ENCODE data around the gene TPM1. TPM values are rescaled to one million over a fixed set of nuclear protein-coding genes. Genes with fewer than 3 reads are reported as not detected.

The TPM1 gene
- total and polyA plus RNA-seq, 3 donors from 2014 or later = 126 to 135 (median 126) TPM

DNA sequence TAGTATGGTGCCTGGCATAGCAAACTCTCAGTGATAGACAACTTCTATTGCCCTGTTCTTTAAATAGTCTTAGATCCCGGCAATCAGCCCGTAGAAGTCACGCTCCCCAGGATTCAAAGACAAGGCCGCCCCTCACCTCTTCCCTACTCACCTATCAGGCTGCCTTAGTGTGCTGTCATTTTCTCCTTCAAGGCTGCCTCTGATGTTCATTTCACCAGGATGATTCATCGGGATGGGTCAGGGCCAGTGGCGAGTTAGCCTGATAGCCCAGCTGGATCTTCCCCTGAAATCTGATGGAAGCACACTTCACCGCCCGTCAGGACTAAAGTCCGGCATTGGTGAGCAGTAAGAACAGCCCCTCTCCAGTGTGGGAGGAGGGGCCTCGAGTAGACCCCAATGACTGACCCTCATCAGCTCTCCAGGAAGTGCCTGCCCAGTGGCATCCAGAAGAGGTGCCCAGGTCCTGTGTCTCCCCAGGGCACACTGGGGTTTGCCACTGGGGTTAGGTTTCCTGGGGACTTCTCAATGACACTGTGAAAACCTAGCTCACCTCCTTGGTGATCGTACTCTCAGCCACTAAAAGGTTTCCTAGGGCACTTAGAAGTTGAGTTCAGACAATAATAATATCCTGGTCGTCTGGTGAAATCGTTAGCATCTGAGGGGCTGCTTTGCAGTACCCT is 37.5 kb downstream of the TPM1 start:
- Histone ChIP-seq H3K4me1 (peaks cover 17% of the 10 kb centered on the region), H3K27ac (no peak overlapping the region), H3K9me3 (no peaks in the 10 kb centered on the region), H3K27me3 (no peaks in the 10 kb centered on the region), H3K4me3 (no peak overlapping the region), H3K36me3 (ENCODE audit: low read depth, missing control alignments) (no peaks in the 10 kb centered on the region)
- no peak for DNase-seq
- 87 to 90% methylated on average over 13 of the region's 13 CpGs for WGBS, 2 donors
- intact Hi-C loops (cut with DNase I; ENCODE audit: low total_unique reads) = no loop called here
- no peak for TF ChIP-seq POLR2A (IDR thresholded peaks at IDR 0.05)
- TF ChIP-seq, protein P1, sequence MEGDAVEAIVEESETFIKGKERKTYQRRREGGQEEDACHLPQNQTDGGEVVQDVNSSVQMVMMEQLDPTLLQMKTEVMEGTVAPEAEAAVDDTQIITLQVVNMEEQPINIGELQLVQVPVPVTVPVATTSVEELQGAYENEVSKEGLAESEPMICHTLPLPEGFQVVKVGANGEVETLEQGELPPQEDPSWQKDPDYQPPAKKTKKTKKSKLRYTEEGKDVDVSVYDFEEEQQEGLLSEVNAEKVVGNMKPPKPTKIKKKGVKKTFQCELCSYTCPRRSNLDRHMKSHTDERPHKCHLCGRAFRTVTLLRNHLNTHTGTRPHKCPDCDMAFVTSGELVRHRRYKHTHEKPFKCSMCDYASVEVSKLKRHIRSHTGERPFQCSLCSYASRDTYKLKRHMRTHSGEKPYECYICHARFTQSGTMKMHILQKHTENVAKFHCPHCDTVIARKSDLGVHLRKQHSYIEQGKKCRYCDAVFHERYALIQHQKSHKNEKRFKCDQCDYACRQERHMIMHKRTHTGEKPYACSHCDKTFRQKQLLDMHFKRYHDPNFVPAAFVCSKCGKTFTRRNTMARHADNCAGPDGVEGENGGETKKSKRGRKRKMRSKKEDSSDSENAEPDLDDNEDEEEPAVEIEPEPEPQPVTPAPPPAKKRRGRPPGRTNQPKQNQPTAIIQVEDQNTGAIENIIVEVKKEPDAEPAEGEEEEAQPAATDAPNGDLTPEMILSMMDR (IDR thresholded peaks at IDR 0.05) = no peak

DNA sequence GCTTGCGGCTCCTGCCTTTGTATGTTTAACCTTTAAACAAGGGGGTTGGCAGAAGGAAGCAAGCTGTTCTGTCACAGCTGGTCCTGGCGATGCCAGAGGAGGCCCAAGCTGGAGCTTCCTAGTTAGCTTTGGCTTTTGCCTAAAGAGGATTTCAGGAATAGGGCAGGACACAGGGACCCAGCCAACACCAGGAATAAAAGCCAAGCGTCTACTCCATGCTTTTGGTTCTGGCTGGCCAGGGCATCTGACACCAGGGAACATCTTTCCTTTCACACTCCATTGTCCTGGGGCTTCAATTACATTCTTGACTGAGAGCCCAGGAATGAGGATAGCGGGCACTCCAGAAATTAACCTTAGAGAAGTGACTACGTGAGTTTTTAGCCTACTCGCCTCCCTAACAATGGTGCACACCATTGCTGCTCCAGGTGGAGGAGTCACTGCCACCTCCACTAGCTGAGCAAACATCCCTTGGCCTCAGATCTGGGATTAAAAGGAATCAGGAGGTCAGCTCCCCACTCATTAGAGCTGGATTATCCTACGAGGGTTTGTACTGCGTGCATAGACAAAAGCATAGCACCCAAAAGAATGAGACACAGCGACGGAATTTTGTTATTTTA is 38.2 kb downstream of the TPM1 start:
- TF ChIP-seq, protein P1 (IDR thresholded peaks at IDR 0.05) = no peak
- no peak for TF ChIP-seq POLR2A (IDR thresholded peaks at IDR 0.05)
- intact Hi-C loops (cut with DNase I; ENCODE audit: low total_unique reads) = no loop called here

DNA sequence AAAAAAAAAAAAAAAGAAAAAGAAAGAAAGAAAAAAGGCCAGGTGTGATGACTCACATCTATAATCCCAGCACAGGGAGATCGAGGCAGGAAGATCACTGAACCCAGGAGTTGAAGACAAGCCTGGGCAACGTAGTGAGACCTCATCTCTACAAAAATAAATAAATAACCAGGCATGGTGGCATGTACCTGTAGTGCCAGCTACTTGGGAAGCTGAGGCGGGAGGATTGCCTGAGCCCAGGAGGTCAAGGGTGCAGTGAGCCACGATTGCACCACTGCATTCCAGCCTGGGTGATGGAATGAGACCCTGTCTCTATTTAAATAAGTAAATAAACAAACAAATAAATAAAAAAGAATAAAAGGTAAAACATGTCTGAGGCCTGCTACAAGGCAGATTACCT is 39.8 kb downstream of the TPM1 start:
- no peaks in the 10 kb centered on the region for H3K27me3 ChIP-seq
- DNase-seq = no peak
- intact Hi-C loops (cut with DNase I; ENCODE audit: low total_unique reads) = no loop called here
- H3K9me3 ChIP-seq = no peaks in the 10 kb centered on the region
- WGBS, 2 donors = 87 to 88% methylated on average over 4 of the region's 4 CpGs
- no peaks in the 10 kb centered on the region for H3K4me1 ChIP-seq
- TF ChIP-seq, protein P1 (IDR thresholded peaks at IDR 0.05) = no peak
- TF ChIP-seq POLR2A (IDR thresholded peaks at IDR 0.05) = no peak
- H3K4me3 ChIP-seq = no peak overlapping the region
- H3K27ac ChIP-seq = no peak overlapping the region
- no peaks in the 10 kb centered on the region for H3K36me3 ChIP-seq (ENCODE audit: low read depth, missing control alignments)

More for the DNA sequence above, 38.2 kb downstream of the TPM1 start:
- no peak for DNase-seq
- H3K4me1 ChIP-seq = peaks cover 10% of the 10 kb centered on the region
- no peaks in the 10 kb centered on the region for H3K9me3 ChIP-seq
- no peak overlapping the region for H3K27ac ChIP-seq
- H3K36me3 ChIP-seq (ENCODE audit: low read depth, missing control alignments) = no peaks in the 10 kb centered on the region
- H3K4me3 ChIP-seq = no peak overlapping the region
- H3K27me3 ChIP-seq = no peaks in the 10 kb centered on the region
- 80 to 86% methylated on average over 10 of the region's 10 CpGs for WGBS, 2 donors

DNA sequence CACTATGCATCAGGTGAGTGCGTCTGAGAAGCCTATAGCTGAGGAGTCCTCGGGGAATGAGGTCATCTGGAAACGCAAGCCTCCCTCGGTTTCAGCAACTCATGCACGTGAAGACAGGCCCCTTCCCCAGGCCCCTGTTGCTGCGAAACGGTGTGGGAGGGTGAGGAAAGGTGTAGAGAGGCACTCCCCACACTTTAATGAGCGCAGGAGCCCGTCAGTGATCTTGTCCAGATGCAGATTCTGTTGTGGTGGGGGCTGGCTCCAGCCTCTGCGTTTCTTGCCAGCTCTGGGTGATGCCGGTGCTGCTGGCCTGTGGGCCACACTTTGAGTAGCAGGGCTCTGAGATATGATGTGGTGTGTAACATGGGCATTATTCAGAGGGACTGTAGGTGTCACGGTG is 40.5 kb downstream of the TPM1 start:
- no peaks in the 10 kb centered on the region for H3K36me3 ChIP-seq (ENCODE audit: low read depth, missing control alignments)
- no peaks in the 10 kb centered on the region for H3K4me1 ChIP-seq
- no peak overlapping the region for H3K4me3 ChIP-seq
- no peak for DNase-seq
- H3K27ac ChIP-seq = no peak overlapping the region
- 61 to 76% methylated on average over 10 to 12 of the region's 12 CpGs for WGBS, 2 donors
- H3K27me3 ChIP-seq = no peaks in the 10 kb centered on the region
- intact Hi-C loops (cut with DNase I; ENCODE audit: low total_unique reads) = no loop called here
- no peak for TF ChIP-seq POLR2A (IDR thresholded peaks at IDR 0.05)
- TF ChIP-seq, protein P1 (IDR thresholded peaks at IDR 0.05) = no peak
- H3K9me3 ChIP-seq = no peaks in the 10 kb centered on the region

DNA sequence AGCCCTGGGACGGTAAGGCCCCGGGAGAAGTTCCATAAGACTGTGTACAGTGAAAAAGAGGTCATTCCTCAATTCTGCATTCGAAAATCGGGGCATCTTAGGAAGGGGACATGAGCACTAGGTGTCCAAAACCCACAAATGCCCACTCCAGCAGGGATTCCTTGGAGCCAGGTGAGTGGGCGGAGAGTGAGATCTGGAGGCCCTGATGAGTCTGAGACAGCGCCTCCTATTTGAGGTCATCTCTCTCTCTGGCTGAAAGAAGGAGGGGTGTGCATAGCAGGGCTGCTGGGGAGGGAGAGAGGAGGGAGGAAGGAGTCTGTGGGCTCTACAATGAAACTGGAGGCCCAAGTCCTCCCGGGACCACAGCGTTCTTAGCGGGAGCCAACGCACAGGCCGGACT is 41.0 kb downstream of the TPM1 start:
- intact Hi-C loops (cut with DNase I; ENCODE audit: low total_unique reads) = no loop called here
- H3K27ac ChIP-seq = no peak overlapping the region
- H3K4me3 ChIP-seq = no peak overlapping the region
- 71 to 78% methylated on average over 11 of the region's 11 CpGs for WGBS, 2 donors
- H3K9me3 ChIP-seq = no peaks in the 10 kb centered on the region
- no peak for DNase-seq
- no peaks in the 10 kb centered on the region for H3K27me3 ChIP-seq
- H3K36me3 ChIP-seq (ENCODE audit: low read depth, missing control alignments) = no peaks in the 10 kb centered on the region
- no peaks in the 10 kb centered on the region for H3K4me1 ChIP-seq
- TF ChIP-seq, protein P1 (IDR thresholded peaks at IDR 0.05) = no peak
- no peak for TF ChIP-seq POLR2A (IDR thresholded peaks at IDR 0.05)
